ENCODE data around the gene MX2.

The MX2 gene

GRCh38 chr21:41438425-41439113 is 76.7 kb downstream of the MX2 start:
- no peak for DNase-seq (ENCODE audit: low read depth)

DNA sequence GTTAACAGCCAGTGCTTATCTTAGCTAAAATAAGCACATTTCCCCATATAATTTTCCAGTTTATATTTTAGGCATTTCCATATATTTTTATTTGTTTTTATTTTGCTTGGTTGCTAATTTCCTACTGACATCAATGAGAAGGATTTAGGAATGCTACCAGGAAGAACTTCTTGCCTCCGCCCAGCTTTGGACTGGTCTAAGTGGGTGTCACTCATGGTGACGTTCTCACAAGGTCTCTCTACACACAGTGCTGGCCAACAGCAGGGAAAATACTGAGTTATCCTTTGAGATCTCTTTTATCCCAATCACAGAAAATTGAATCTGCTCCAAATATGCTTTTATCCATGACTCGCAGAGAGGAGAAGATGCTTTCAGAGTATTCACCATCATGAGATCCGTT is 77.4 kb downstream of the MX2 start:
- no peak for DNase-seq (ENCODE audit: low read depth)

GRCh38 chr21:41441546-41441945 is 79.7 kb downstream of the MX2 start:
- DNase-seq (ENCODE audit: low read depth), result no peak

DNA sequence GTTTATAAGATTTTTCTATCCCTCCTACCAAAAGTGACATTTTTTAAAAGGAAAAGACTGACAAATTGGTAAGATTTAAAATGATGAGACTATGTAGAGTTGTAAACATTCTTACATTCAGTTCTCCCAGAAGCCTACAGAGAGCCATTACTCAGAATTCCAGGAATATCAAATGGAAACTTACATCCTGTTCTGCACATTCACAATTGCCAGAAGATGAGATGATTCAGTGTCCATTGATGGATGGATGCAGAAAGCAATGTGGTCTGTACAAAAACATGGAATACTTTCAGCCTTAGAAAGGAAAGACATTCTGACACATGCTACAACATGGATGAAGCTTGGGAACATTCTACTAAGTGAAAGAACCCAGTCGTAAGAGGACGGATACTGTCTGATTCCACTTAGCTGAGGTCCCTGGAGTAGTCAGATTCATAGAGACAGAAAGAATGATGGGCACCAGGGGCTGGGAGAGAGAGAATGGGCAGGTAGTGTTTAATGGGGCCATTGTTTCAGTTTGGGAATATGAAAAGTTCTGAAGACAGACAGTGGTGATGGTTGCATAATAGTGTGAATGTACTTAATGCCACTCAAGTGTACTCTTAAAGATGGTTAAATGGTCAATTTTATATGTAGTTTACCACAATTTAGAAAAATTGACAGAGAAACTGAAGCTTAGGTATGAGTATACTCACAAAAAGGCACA is 80.8 kb downstream of the MX2 start:
- no peak for DNase-seq (ENCODE audit: low read depth)

DNA sequence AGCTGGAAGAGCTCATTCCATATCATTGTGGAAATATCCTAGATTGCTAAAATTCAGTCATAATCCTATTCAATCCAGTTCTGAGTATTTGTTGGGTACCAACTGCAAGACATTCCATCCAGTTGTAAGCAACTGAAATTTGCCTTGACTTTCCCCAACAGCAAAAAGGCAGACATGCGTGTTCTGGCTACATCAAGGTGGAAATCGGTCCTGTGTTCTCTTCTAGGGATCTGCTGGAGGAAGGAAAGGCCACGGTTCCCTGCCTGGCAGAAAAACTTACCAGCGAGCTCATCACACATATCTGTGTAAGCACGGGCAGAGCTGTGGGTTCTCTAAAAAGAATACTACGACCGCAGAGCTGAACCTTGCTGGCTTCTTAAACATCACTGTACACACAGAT is 81.7 kb downstream of the MX2 start:
- DNase-seq (ENCODE audit: low read depth), result no peak

DNA sequence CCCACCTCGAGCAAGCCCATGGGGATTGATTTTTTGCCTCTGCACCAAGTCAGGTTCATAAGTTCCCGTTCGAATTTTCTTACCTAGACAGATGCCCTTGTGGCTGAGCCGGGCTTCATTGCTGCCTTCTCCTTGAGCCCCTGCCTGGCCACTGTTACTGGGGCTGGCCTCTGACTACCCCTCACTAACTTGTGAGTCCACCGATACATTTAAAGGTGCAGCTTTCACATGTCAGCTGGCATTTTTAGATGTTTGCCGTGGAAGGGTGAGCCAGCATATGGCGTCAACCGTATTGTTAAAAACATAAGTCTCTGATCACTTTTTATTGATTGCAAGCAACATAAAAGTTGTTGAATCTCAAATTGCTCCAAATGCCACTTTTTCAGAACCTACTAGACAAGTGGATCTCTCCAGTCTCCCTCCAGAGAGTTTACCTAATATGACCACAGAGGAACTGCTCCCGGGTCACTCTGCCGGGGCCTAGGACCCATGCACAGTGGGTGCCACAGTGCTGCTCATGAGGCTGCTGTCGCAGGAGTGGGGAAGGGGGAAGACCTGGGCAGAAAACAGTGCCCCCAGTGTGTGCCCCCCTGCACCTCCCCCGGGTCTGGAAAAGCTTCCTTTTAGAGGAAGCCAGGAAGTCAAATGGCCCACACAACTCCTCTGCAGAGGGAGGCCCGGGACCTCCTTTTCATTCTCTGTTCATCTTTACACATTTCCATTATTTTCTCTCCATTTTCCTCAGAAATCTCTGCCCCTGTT is 83.1 kb downstream of the MX2 start:
- no peak for DNase-seq (ENCODE audit: low read depth)

- DNase-seq (ENCODE audit: low read depth), result no peak
Measured at GRCh38 chr21:41445465-41445862, 83.6 kb downstream of the MX2 start.

DNA sequence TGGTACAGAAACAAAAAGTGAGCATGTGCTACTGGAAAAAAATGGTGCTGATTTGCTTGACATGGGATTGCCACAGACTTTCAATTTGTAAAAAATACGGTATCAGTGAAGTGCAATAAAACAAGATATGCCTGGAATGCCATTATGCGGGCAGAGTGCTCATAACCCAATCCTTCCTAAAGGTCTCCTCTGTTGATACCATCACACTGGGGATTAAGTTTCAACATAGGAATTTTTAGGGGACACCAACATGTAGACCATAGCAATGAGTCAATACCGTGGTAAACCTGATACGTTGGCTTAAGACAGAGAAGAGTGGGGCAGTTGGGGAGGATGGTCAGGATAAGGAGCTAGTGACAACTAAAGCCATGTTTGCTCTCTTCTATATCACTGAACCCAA is 84.8 kb downstream of the MX2 start:
- no peak for DNase-seq (ENCODE audit: low read depth)

GRCh38 chr21:41447356-41447755 is 85.5 kb downstream of the MX2 start:
- DNase-seq (ENCODE audit: low read depth), result no peak

GRCh38 chr21:41449613-41450012 is 87.8 kb downstream of the MX2 start:
- DNase-seq (ENCODE audit: low read depth), result no peak

GRCh38 chr21:41451753-41452676 is 90.2 kb downstream of the MX2 start:
- DNase-seq (ENCODE audit: low read depth), result no peak

GRCh38 chr21:41453198-41453597 is 91.4 kb downstream of the MX2 start:
- no peak for DNase-seq (ENCODE audit: low read depth)

DNA sequence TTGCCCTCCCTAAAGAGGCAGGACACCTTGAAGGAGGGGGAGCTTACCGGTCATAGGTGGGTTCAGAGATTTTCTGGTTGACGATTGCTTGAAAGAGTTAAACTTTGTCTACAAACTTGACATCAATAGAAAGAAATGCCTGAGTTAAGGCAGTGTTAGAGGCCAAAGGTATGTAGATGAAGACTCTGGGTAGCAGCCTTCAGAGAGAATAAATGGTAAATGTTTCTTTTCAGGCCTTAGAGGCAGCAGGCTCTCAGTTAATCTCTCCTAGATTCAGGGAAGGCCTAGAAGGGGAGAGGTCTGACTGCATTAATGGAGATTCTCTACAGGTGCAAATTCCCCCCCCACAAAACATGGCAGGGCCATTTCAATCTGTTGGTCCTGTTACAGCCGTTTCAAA is 91.9 kb downstream of the MX2 start:
- DNase-seq (ENCODE audit: low read depth), result no peak

- no peak for DNase-seq (ENCODE audit: low read depth)
Measured at GRCh38 chr21:41458121-41458520, 96.3 kb downstream of the MX2 start.

GRCh38 chr21:41458559-41458958 is 96.7 kb downstream of the MX2 start:
- no peak for DNase-seq (ENCODE audit: low read depth)

Measured in HS-5 (cell line).